K562 (cell line): ENCODE data around the gene ABCC11. TPM values are rescaled to one million over a fixed set of nuclear protein-coding genes. Genes with fewer than 3 reads are reported as not detected.

Experiments used
- ATAC-seq: fragments of 200-7000 bp; cut with Tn5 transposase; 3 replicates; pipeline ENCODE4 v1.9.1; 2020; ENCODE audit warnings: moderate library complexity
- BruUV-seq: library from RNA; stranded (reverse); fragments of 400-500 nt; replicated peaks from 2 replicates; lab custom pipeline; 2021; lab: Mats Ljungman, UMichigan
- CTCF ChIA-PET: fragments of 300-600 bp; formaldehyde crosslinking; extraction: SDS; loops from one replicate; lab custom pipeline; 2021; ENCODE audit warnings: low intra/inter-chr PET ratio; lab: Yijun Ruan, JAX
- POLR2A ChIA-PET: fragments of 300-600, 350-650 bp; sonication (Branson Sonifier 250); formaldehyde crosslinking; extraction: SDS; loops from one replicate; lab custom pipeline; 2021; ENCODE audit warnings: antibody characterized with exemption, inconsistent platforms; lab: Yijun Ruan, JAX
- DNase-seq, 4 experiments: peaks; one replicate each; pipeline versions ENCODE4 v3.0.0 to v3.0.0-alpha.2; 2011 to 2018; ENCODE audit warnings: low spot score in 3 of 4, mixed read lengths in 3 of 4; ENCODE audit errors: extremely low read depth in 1 of 4
- FAIRE-seq: peaks from 2 replicates; lab custom pipeline; 2011; peaks lifted over from hg19 to GRCh38; lab: Jason Lieb, UNC
- H2AFZ ChIP-seq: 2 replicates; pipeline ENCODE4 v1.6.0; 2011; ENCODE audit warnings: low read depth, low read length, control low read depth, inconsistent platforms
- H3K27ac ChIP-seq: fragments of 200-600 bp; 3 replicates; pipeline ENCODE4 v1.8.0; 2011; ENCODE audit warnings: low read depth, mild to moderate bottlenecking, control low read depth, inconsistent platforms, low read length, moderate library complexity, mixed read lengths; ENCODE audit errors: extremely low read depth
- H3K27me3 ChIP-seq, 2 experiments: fragments of 300-600 bp in 1 of 2; 2 replicates in 1 of 2; 3 replicates in 1 of 2; pipeline versions ENCODE4 v1.6.0 to v1.8.0; 2011; ENCODE audit warnings: inconsistent platforms in 2 of 2, low read length in 2 of 2, mild to moderate bottlenecking in 1 of 2, mixed read lengths in 1 of 2, moderate library complexity in 1 of 2; ENCODE audit not compliant: control insufficient read depth in 2 of 2, insufficient read depth in 2 of 2
- H3K36me3 ChIP-seq: fragments of 300-600 bp; 3 replicates; pipeline ENCODE4 v1.8.0; 2011; ENCODE audit warnings: mild to moderate bottlenecking, low read length, inconsistent platforms; ENCODE audit not compliant: control insufficient read depth, insufficient read depth
- H3K4me1 ChIP-seq, 2 experiments: fragments of 200-600 bp in 1 of 2; replicated peaks in 1 of 2; 2 replicates in 1 of 2; 3 replicates in 1 of 2; pipeline versions ENCODE4 v1.5.1 to v1.8.0; 2011; ENCODE audit warnings: inconsistent platforms in 2 of 2, low read length in 2 of 2, mild to moderate bottlenecking in 1 of 2, mixed read lengths in 1 of 2, moderate library complexity in 1 of 2; ENCODE audit not compliant: control insufficient read depth in 2 of 2, insufficient read depth in 2 of 2
- H3K4me2 ChIP-seq: 2 replicates; pipeline ENCODE4 v1.6.1; 2011; ENCODE audit warnings: low read length, control low read depth, inconsistent platforms, mixed read lengths; ENCODE audit not compliant: insufficient read depth
- H3K4me3 ChIP-seq: fragments of 200-600 bp; sonication (generic), shearing (Covaris generic); 2 replicates; pipeline ENCODE4 v1.5.1; 2016; ENCODE audit warnings: control low read depth, inconsistent platforms
- H3K79me2 ChIP-seq: fragments of 200-600 bp; 3 replicates; pipeline ENCODE4 v1.8.0; 2011; ENCODE audit warnings: low read length, inconsistent platforms; ENCODE audit not compliant: control insufficient read depth, insufficient read depth
- H3K9ac ChIP-seq, 2 experiments: 2 replicates each; pipeline versions ENCODE4 v1.6.0 to v1.6.1; 2011; ENCODE audit warnings: low read depth in 2 of 2, low read length in 2 of 2, control low read depth in 1 of 2, inconsistent platforms in 1 of 2, mild to moderate bottlenecking in 1 of 2, mixed read lengths in 1 of 2; ENCODE audit not compliant: insufficient read depth in 1 of 2
- H3K9me1 ChIP-seq: one replicate; pipeline ENCODE4 v1.6.0; 2011; ENCODE audit warnings: inconsistent platforms, mild to moderate bottlenecking, low read length, moderate library complexity; ENCODE audit not compliant: control insufficient read depth, insufficient read depth
- H3K9me3 ChIP-seq: replicated peaks from 2 replicates; pipeline ENCODE4 v1.5.1; 2011; ENCODE audit warnings: low read depth, low read length, inconsistent platforms; ENCODE audit not compliant: control insufficient read depth, insufficient read depth
- H4K20me1 ChIP-seq: replicated peaks from 2 replicates; pipeline ENCODE4 v1.6.1; 2011; ENCODE audit warnings: low read length, inconsistent platforms, mixed read lengths; ENCODE audit not compliant: control insufficient read depth, insufficient read depth
- BDP1 ChIP-seq: IDR thresholded peaks from 3 replicates; pipeline ENCODE4 v1.6.1; 2011; ENCODE audit not compliant: insufficient read length, insufficient read depth
- FUS ChIP-seq: fragments of 200-400 bp; formaldehyde crosslinking; optimal IDR thresholded peaks from 2 replicates; pipeline ENCODE3; 2017; ENCODE audit warnings: low read depth, low read length
- ZBTB40 ChIP-seq, 2 experiments: fragments of 450-650 bp in 1 of 2; sonication (generic) in 1 of 2; formaldehyde crosslinking in 1 of 2; IDR thresholded peaks; 2 replicates each; pipeline versions ENCODE4 v1.7.1 to v1.9.0; 2016 to 2022; ENCODE audit warnings: inconsistent platforms in 1 of 2, mild to moderate bottlenecking in 1 of 2, missing genetic modification reagents in 1 of 2
- ZNF318 ChIP-seq, 2 experiments: fragments of 450-650 bp; IDR thresholded peaks; 2 replicates each; pipeline ENCODE4 v1.6.1; 2016; ENCODE audit warnings: mild to moderate bottlenecking in 2 of 2, borderline replicate concordance in 1 of 2, low read depth in 1 of 2, moderate library complexity in 1 of 2
- WGBS: fragments of 100-300 bp; shearing (Covaris generic); methylation state at CpG from one replicate; pipeline ENCODE4 v1.1.6; 2016; ENCODE audit warnings: low coverage, mixed read lengths; ENCODE audit not compliant: insufficient coverage; ENCODE audit errors: missing lambda C conversion rate; 5-methylcytosine and 5-hydroxymethylcytosine counted together
- in situ Hi-C: fragments of 300-500 bp; cut with MboI; formaldehyde crosslinking; loops from 4 replicates; pipeline ENCODE4 v1.15.0; 2018; ENCODE audit warnings: inconsistent platforms, mixed read lengths
- intact Hi-C: fragments of 100-400 bp; cut with micrococcal nuclease; formaldehyde crosslinking; loops from 2 replicates; pipeline ENCODE4 v1.14.2; 2022
- polyA plus RNA-seq, 8 experiments: library from polyadenylated mRNA; depleted of rRNA in 4 of 8; stranded (reverse) in 5 of 8; unstranded in 3 of 8; fragments of >200 nt; fragmentation: Nextera tagmentation in 2 of 8; fragmentation: Illumina TruSeq in 1 of 8; extraction: Ambion mirVana in 2 of 8; extraction: Trizol in 1 of 8; gene quantifications; 2 replicates each; pipeline versions ENCODE4 v1.2.1 to v1.2.3, GENCODE V29; 2011 to 2014; ENCODE audit warnings: inconsistent platforms in 1 of 8, missing spikeins in 1 of 8
- total RNA-seq, 7 experiments: library from RNA; depleted of rRNA in 6 of 7; stranded (reverse); fragments of >200 nt in 6 of 7; fragmentation: Illumina TruSeq in 2 of 7; extraction: Trizol in 2 of 7; gene quantifications; 2 replicates each; pipeline versions ENCODE4 v1.2.1 to v1.2.3, GENCODE V29; 2011 to 2021; ENCODE audit warnings: low replicate concordance in 1 of 7

Gene ABCC11
- total and polyA plus RNA-seq, 9 of the 15 experiments (the other 6 are each of a cell fraction or from before 2014, with no cell fraction given), result 0.04 to 0.14 (median 0.04) TPM; not detected in 6

- H3K79me2 ChIP-seq, result no peaks in the 10 kb centered on the region
- ATAC-seq, result no peak
- H3K4me3 ChIP-seq, result no peak overlapping the region
- H3K27me3 ChIP-seq, result peaks cover 0 to 13% of the 10 kb centered on the region in 2 experiments; a peak in 2 of 5 replicates
- no peak for DNase-seq
- POLR2A ChIA-PET, result no interaction called here
- CTCF ChIA-PET, result no interaction called here
- no peak overlapping the region for H3K27ac ChIP-seq
- intact Hi-C loops, result loop anchor here (10.0 kb wide), 3 partner anchors 915 to 1615 kb away; no protein-coding TSS in a partner anchor
- H3K4me2 ChIP-seq, result no peak overlapping the region
- no peaks in the 10 kb centered on the region for H3K36me3 ChIP-seq
- no TSS peak for BruUV-seq
- FAIRE-seq, result no peak
- WGBS, result 13% methylated on average over 7 of the region's 8 CpGs
- no peaks in the 10 kb centered on the region for H3K4me1 ChIP-seq
- H3K9me3 ChIP-seq, result no peaks in the 10 kb centered on the region
- H4K20me1 ChIP-seq, result peaks cover 4% of the 10 kb centered on the region; the same call in 1 of the 2 replicates
- H3K9me1 ChIP-seq, result no peaks in the 10 kb centered on the region
- in situ Hi-C loops, result loop anchor here (10.0 kb wide), 1 partner anchor 1225 kb away; no protein-coding TSS in a partner anchor
- no peak overlapping the region for H2AFZ ChIP-seq
- H3K9ac ChIP-seq, result no peak overlapping the region
- TF ChIP-seq BDP1 (no peak), ZBTB40 (IDR thresholded peaks at IDR 0.05) (no peak), ZBTB40 (CRISPR knock-in tag; IDR thresholded peaks at IDR 0.05) (no peak), ZNF318 (IDR thresholded peaks at IDR 0.05; ENCODE audit: borderline replicate concordance in 1 of 2, low read depth in 1 of 2) (no peak), FUS (no peak)
These were observed 77.4 kb downstream of the ABCC11 start for GRCh38 chr16:48169896-48170295.
